K562 (cell line): ENCODE data around the gene ASIC3. TPM values are rescaled to one million over a fixed set of nuclear protein-coding genes. Genes with fewer than 3 reads are reported as not detected.

Experiments
- BACH1 ChIP-seq: fragments of 200-800 bp; sonication (Bioruptor generic); IDR thresholded peaks from 2 replicates; pipeline ENCODE4 v1.6.1; 2016; ENCODE audit warnings: missing genetic modification characterization, missing compliant biosample characterization
- CCAR2 ChIP-seq: fragments of 200-400 bp; formaldehyde crosslinking; IDR thresholded peaks from 2 replicates; pipeline ENCODE4 v1.6.1; 2017; ENCODE audit warnings: mild to moderate bottlenecking, low read depth, low read length
- EP300 ChIP-seq: IDR thresholded peaks from 2 replicates; pipeline ENCODE4 v1.6.1; 2012; ENCODE audit warnings: low read length, improper control_type of control experiment
- GTF2A2 ChIP-seq: IDR thresholded peaks from 2 replicates; pipeline ENCODE4 v1.6.1; 2016; ENCODE audit warnings: mild to moderate bottlenecking, missing genetic modification characterization, missing compliant biosample characterization
- HNRNPH1 ChIP-seq: fragments of 200-400 bp; formaldehyde crosslinking; optimal IDR thresholded peaks from 2 replicates; pipeline ENCODE3; 2017; ENCODE audit warnings: low read depth, mild to moderate bottlenecking, low read length, moderate library complexity
- KDM1A ChIP-seq, 2 experiments: fragments of 450-650 bp; IDR thresholded peaks; 2 replicates each; pipeline ENCODE4 v1.6.1; 2016; ENCODE audit warnings: mild to moderate bottlenecking in 2 of 2
- MAFK ChIP-seq: IDR thresholded peaks from 2 replicates; pipeline ENCODE4 v1.6.1; 2011; ENCODE audit warnings: low read length, improper control_type of control experiment
- PCBP2 ChIP-seq: fragments of 200-400 bp; formaldehyde crosslinking; IDR thresholded peaks from 2 replicates; pipeline ENCODE4 v1.6.1; 2018; ENCODE audit warnings: low read length, low read depth, mild to moderate bottlenecking, moderate library complexity; ENCODE audit not compliant: poor library complexity, severe bottlenecking
- PTRF ChIP-seq: fragments of 450-650 bp; IDR thresholded peaks from 2 replicates; pipeline ENCODE4 v1.6.1; 2016; ENCODE audit warnings: mild to moderate bottlenecking, missing genetic modification characterization, missing compliant biosample characterization
- PYGO2 ChIP-seq: fragments of 450-650 bp; IDR thresholded peaks from 2 replicates; pipeline ENCODE4 v1.6.1; 2016; ENCODE audit warnings: mild to moderate bottlenecking, missing genetic modification characterization, moderate library complexity, missing compliant biosample characterization
- RB1 ChIP-seq: fragments of 450-650 bp; IDR thresholded peaks from 2 replicates; pipeline ENCODE4 v1.6.1; 2017; ENCODE audit warnings: low read depth, mild to moderate bottlenecking
- SMAD2 ChIP-seq: fragments of 150-350 bp; IDR thresholded peaks from 2 replicates; pipeline ENCODE4 v1.6.1; 2014; ENCODE audit warnings: low read depth, mild to moderate bottlenecking, low read length
- TAF15 ChIP-seq: fragments of 200-400 bp; formaldehyde crosslinking; IDR thresholded peaks from 2 replicates; pipeline ENCODE4 v1.6.1; 2017; ENCODE audit warnings: mild to moderate bottlenecking, low read depth, low read length, moderate library complexity
- THAP12 ChIP-seq: fragments of 250-450 bp; sonication (Bioruptor Pico); IDR thresholded peaks from 2 replicates; pipeline ENCODE4 v1.9.0; 2021; ENCODE audit warnings: mild to moderate bottlenecking, inconsistent platforms
- TRIM25 ChIP-seq: fragments of 450-650 bp; IDR thresholded peaks from 2 replicates; pipeline ENCODE4 v1.7.0; 2016; ENCODE audit warnings: borderline replicate concordance
- ZFP1 ChIP-seq: fragments of 450-650 bp; formaldehyde crosslinking; IDR thresholded peaks from 2 replicates; pipeline ENCODE4 v1.4.0; 2020; ENCODE audit warnings: mild to moderate bottlenecking, mixed read lengths
- ZNF764 ChIP-seq: fragments of 250-450 bp; sonication (Bioruptor Pico); IDR thresholded peaks from 2 replicates; pipeline ENCODE4 v1.4.0; 2020; ENCODE audit warnings: low read depth, mild to moderate bottlenecking, moderate library complexity
- polyA plus RNA-seq, 8 experiments: library from polyadenylated mRNA; depleted of rRNA in 4 of 8; stranded (reverse) in 5 of 8; unstranded in 3 of 8; fragments of >200 nt; fragmentation: Nextera tagmentation in 2 of 8; fragmentation: Illumina TruSeq in 1 of 8; extraction: Ambion mirVana in 2 of 8; extraction: Trizol in 1 of 8; gene quantifications; 2 replicates each; pipeline versions ENCODE4 v1.2.1 to v1.2.3, GENCODE V29; 2011 to 2014; ENCODE audit warnings: inconsistent platforms in 1 of 8, missing spikeins in 1 of 8
- total RNA-seq, 7 experiments: library from RNA; depleted of rRNA in 6 of 7; stranded (reverse); fragments of >200 nt in 6 of 7; fragmentation: Illumina TruSeq in 2 of 7; extraction: Trizol in 2 of 7; gene quantifications; 2 replicates each; pipeline versions ENCODE4 v1.2.1 to v1.2.3, GENCODE V29; 2011 to 2021; ENCODE audit warnings: low replicate concordance in 1 of 7
- TF ChIP-seq, protein P1 (sequence below): sonication (generic); formaldehyde crosslinking; IDR thresholded peaks from 2 replicates; pipeline ENCODE4 v1.8.0; 2022; ENCODE audit warnings: mild to moderate bottlenecking, missing genetic modification reagents, borderline replicate concordance
- TF ChIP-seq, protein P2 (sequence below), 2 experiments: IDR thresholded peaks; 2 replicates each; pipeline ENCODE4 v1.6.1; 2012; ENCODE audit warnings: improper control_type of control experiment in 2 of 2, low read depth in 2 of 2, low read length in 2 of 2, borderline replicate concordance in 1 of 2
- TF ChIP-seq, protein P3 (sequence below): fragments of 450-650 bp; IDR thresholded peaks from 2 replicates; pipeline ENCODE4 v1.6.1; 2016

The ASIC3 gene
- total and polyA plus RNA-seq, 9 of the 15 experiments (the other 6 are each of a cell fraction or from before 2014, with no cell fraction given) = 0.11 to 5.0 (median 0.87) TPM

DNA sequence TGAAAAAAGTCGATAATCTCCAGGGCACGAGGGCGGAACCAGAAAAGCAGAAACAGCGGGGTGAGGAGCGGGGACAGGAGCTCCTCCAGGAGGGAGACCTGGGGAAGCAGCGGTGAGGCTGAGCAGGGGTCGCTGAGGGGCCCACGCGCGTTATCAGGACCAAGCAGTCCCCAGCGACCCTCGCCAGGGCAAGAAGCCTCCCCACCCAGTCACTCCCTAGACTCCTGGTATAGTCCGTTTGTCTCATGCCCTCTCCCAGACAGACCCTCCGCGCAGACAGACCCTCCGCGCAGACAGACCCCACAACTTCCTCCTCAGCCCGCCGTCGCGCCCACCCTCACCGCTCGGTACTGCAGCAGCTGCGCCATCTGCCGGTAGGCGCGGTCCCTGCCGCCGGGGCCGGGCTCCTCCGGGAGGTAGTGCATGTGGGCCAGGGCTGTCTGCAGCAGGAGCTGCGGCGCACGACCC lies 30.3 kb upstream of the ASIC3 start (continued):
- TF ChIP-seq, protein P1, sequence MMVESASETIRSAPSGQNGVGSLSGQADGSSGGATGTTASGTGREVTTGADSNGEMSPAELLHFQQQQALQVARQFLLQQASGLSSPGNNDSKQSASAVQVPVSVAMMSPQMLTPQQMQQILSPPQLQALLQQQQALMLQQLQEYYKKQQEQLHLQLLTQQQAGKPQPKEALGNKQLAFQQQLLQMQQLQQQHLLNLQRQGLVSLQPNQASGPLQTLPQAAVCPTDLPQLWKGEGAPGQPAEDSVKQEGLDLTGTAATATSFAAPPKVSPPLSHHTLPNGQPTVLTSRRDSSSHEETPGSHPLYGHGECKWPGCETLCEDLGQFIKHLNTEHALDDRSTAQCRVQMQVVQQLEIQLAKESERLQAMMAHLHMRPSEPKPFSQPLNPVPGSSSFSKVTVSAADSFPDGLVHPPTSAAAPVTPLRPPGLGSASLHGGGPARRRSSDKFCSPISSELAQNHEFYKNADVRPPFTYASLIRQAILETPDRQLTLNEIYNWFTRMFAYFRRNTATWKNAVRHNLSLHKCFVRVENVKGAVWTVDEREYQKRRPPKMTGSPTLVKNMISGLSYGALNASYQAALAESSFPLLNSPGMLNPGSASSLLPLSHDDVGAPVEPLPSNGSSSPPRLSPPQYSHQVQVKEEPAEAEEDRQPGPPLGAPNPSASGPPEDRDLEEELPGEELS (CRISPR knock-in tag) = no peak
- no peak for TF ChIP-seq BACH1 (tag)
- no peak for TF ChIP-seq MAFK
- no peak for TF ChIP-seq PYGO2 (tag)
- no peak for TF ChIP-seq SMAD2
- TF ChIP-seq, protein P2, sequence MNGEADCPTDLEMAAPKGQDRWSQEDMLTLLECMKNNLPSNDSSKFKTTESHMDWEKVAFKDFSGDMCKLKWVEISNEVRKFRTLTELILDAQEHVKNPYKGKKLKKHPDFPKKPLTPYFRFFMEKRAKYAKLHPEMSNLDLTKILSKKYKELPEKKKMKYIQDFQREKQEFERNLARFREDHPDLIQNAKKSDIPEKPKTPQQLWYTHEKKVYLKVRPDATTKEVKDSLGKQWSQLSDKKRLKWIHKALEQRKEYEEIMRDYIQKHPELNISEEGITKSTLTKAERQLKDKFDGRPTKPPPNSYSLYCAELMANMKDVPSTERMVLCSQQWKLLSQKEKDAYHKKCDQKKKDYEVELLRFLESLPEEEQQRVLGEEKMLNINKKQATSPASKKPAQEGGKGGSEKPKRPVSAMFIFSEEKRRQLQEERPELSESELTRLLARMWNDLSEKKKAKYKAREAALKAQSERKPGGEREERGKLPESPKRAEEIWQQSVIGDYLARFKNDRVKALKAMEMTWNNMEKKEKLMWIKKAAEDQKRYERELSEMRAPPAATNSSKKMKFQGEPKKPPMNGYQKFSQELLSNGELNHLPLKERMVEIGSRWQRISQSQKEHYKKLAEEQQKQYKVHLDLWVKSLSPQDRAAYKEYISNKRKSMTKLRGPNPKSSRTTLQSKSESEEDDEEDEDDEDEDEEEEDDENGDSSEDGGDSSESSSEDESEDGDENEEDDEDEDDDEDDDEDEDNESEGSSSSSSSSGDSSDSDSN (IDR thresholded peaks at IDR 0.05; ENCODE audit: borderline replicate concordance in 1 of 2, low read depth in 2 of 2, low read length in 2 of 2) = peak in 1 of 2 experiments; percentile 53; a peak in 1 of 4 replicates
- no peak for TF ChIP-seq PTRF
- TF ChIP-seq PCBP2 = no peak
- TF ChIP-seq ZFP1 (CRISPR knock-in tag) = no peak
- peak; percentile 88 for TF ChIP-seq RB1
- no peak for TF ChIP-seq EP300
- TF ChIP-seq GTF2A2 (tag) = no peak
- TF ChIP-seq KDM1A (IDR thresholded peaks at IDR 0.05) = no peak
- TF ChIP-seq THAP12 (CRISPR knock-in tag) = peak; percentile 86
- TF ChIP-seq ZNF764 (CRISPR knock-in tag) = no peak
- TF ChIP-seq TAF15 = no peak
- TF ChIP-seq, protein P3, sequence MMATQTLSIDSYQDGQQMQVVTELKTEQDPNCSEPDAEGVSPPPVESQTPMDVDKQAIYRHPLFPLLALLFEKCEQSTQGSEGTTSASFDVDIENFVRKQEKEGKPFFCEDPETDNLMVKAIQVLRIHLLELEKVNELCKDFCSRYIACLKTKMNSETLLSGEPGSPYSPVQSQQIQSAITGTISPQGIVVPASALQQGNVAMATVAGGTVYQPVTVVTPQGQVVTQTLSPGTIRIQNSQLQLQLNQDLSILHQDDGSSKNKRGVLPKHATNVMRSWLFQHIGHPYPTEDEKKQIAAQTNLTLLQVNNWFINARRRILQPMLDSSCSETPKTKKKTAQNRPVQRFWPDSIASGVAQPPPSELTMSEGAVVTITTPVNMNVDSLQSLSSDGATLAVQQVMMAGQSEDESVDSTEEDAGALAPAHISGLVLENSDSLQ = peak; percentile 67
- peak; percentile 92; the same call in 1 of the 2 replicates for TF ChIP-seq TRIM25
- no peak for TF ChIP-seq HNRNPH1
- TF ChIP-seq CCAR2 = no peak
